HG02885 (cell line): ENCODE measurements around the gene ANO10.
"Not testable (repeated sequence)": the region's sequence is repeated elsewhere in the genome, so short reads cannot be mapped to it uniquely, and the experiment has no call there.

Source experiments
- ATAC-seq: cut with Tn5 transposase; IDR thresholded peaks from one replicate; pipeline ENCODE4 v1.9.1; 2021; ENCODE audit warnings: mild to moderate bottlenecking; ENCODE audit not compliant: unreplicated experiment, poor library complexity

ANO10 gene

GRCh38 chr3:43629257-43629656 lies 7.4 kb upstream of the ANO10 start:
- ATAC-seq, result no peak

DNA sequence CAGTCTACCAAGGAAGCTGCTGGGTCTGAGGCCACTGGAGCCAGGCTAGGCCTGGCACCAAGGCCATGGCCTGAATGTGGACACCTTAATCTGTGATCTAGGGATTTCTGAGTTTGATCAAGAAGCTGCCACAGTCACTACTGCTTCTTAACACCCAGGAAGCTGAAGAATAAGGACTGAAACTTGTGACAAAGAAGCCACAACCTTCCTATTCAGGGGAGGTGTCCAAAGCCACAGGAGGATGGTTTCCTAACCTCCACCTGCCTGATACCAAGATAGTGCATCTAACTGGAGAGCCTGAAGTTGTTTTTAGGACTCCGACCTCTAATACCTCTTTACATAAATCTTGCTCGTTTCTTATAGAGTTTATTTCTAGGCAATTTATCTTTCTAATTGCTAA lies 5.5 kb upstream of the ANO10 start:
- no peak for ATAC-seq

DNA sequence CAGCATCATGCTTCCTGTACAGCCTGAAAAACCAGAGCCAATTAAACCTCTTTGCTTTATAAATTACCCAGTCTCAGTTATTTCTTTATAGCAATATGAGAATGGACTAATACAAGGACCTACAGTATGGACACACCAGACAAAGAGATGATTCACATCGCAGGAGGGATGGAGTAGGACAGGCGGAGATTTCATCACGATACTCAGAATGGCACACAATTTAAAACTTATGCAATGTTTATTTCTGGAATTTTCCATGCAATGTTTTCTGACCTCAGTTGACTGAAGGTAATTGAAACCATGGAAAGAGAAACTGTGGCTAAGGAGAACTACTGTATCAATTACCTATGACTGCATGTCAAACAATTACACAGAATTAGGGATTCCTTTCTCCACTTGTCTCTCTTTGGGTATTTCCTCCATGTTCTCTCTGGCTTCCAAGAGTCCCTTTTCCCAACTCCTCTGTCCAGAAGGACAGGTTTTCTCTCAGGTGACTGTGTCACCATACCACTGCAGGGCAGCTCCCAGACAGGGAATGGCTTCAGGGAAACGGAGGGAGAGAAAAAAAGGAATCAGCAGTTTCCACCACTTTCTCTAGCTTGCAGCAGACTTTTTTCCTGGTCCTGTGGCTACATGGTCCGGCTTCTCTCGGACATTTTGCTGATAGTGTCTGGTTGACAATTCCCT lies 3.0 kb upstream of the ANO10 start:
- ATAC-seq, result no peak

GRCh38 chr3:43620831-43621655 lies 768 bp downstream of the ANO10 start:
- ATAC-seq, result no peak

GRCh38 chr3:43619588-43619987 lies 2.2 kb downstream of the ANO10 start:
- no peak for ATAC-seq

DNA sequence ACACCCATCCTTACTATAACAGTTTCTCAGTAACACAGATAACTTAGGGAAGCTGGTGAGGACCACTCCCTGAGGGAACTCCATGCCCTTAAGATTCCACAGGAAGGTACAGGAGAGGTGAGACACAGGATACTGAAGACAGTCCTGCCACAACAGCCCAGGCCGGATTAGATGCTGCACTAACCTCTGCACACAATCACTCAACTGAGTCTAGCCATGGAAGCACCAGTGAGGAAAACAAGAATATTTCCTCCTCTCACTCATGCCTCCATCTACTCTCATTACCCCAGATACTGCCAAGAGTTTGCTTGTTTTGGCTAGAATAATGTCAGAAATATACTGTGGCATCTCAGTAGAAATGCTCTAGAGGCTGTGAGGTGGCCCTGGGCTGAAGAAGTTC lies 3.7 kb downstream of the ANO10 start:
- ATAC-seq, result no peak

DNA sequence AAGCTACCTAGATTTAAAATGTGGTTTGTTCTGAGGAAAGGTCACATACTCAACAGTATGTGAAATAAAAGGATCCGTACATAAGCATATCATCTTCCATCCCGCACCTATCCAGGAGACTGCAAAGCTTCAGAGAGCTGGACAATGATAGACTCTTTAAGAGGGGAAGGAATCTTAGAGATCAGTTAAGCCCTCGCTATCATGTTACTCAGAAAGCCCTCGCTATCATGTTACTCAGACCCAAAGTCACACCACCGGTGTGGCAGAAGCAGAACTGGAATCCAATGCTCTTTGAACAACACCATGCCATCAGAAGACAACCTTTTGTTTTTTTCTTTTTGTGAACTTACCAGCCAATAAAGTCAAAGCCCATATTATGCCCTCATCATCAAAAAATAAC lies 5.8 kb downstream of the ANO10 start:
- no peak for ATAC-seq

DNA sequence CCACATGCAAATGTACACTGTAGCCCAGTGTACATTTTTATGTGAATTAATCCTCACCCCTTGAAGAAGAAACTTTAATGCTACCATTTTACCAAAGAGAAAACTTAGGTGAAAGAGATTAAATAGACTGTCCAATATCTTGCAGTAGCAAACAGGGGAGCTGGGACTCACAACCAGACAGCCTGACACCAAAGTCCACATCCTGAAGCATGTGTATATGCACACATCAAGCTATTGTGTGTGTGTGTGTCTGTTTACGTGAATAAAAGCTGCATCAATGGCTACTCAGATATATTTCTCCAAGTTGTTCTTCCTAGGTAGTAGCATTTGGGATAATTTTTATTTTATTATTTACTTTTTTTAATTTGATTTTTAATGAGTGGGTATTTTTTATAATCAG lies 6.7 kb downstream of the ANO10 start:
- ATAC-seq, result no peak

GRCh38 chr3:43613976-43614375 lies 7.8 kb downstream of the ANO10 start:
- no peak for ATAC-seq

- ATAC-seq, result no peak
Observed at GRCh38 chr3:43612419-43612818, 9.4 kb downstream of the ANO10 start.

- no peak for ATAC-seq
Observed at GRCh38 chr3:43609406-43609805, 12.4 kb downstream of the ANO10 start.

GRCh38 chr3:43608751-43609150 lies 13.1 kb downstream of the ANO10 start:
- ATAC-seq, result no peak

DNA sequence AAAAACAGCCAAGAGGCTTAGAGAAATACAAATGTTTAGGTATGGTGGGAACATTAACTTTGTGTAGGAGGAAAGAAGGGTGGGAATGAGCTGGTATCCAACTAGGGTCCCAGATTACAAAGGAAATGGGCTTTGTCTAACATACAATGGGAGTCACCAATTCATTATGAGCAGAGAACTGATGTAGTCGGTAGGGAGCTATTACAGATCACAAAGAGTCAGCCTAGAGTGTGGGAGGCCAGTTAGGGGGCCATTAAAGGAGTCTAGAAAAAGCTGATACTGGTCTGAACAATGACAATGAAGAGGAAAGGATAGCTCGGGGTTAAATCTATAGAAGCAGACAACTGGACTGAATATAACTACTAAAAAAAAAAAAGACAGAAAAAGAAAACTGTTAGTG lies 15.5 kb downstream of the ANO10 start:
- ATAC-seq, result no peak

- ATAC-seq, result not testable (repeated sequence)
Observed at GRCh38 chr3:43599959-43600358, 21.9 kb downstream of the ANO10 start.

DNA sequence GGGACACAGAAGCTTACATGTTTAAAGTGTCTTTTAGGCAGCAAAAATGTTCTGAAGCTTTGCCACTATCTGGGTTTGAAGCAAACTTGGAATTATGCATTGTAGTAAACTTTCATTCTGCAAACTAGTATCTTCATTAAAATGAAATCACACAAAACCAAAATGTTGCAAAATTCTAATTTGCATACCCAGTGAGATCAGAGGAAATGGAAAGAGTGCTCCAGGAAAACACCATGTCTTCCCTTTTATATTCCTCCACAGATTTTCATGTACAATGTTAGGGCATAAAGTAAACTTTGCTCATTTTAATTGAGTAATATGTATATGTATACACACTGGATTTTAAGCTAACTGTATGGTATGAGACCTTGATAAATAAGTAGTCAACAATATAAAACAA lies 23.9 kb downstream of the ANO10 start:
- ATAC-seq, result no peak

DNA sequence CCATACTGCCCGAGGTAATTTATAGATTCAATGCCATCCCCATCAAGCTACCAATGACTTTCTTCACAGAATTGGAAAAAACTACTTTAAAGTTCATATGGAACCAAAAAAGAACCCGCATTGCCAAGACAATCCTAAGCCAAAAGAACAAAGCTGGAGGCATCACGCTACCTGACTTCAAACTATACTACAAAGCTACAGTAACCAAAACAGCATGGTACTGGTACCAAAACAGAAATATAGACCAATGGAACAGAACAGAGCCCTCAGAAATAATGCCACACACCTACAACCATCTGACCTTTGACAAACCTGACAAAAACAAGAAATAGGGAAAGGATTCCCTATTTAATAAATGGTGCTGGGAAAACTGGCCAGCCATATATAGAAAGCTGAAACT lies 25.6 kb downstream of the ANO10 start:
- ATAC-seq, result not testable (repeated sequence)

GRCh38 chr3:43595280-43595679 lies 26.5 kb downstream of the ANO10 start:
- ATAC-seq, result not testable (repeated sequence)

DNA sequence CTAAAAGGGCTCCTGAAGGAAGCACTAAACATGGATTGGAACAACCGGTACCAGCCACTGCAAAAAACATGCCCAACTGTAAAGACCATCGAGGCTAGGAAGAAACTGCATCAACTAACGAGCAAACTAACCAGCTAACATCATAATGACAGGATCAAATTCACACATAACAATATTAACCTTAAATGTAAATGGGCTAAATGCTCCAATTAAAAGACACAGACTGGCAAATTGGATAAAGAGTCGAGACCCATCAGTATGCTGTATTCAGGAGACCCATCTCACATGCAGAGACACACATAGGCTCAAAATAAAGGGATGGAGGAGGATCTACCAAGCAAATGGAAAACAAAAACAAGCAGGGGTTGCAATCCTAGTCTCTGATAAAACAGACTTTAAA lies 28.2 kb downstream of the ANO10 start:
- not testable (repeated sequence) for ATAC-seq

DNA sequence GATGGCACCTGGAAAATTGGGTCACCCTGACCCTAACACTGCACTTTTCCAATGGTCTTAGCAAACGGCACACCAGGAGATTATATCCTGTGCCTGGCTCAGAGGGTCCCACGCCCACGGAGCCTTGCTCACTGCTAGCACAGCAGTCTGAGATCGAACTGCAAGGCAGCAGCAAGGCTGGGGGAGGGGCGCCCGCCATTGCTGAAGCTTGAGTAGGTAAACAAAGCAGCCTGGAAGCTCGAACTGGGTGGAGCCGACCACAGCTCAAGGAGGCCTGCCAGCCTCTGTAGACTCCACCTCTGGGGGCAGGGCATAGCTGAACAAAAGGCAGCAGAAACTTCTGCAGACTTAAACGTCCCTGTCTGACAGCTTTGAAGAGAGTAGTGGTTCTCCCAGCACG lies 29.9 kb downstream of the ANO10 start:
- ATAC-seq, result not testable (repeated sequence)

DNA sequence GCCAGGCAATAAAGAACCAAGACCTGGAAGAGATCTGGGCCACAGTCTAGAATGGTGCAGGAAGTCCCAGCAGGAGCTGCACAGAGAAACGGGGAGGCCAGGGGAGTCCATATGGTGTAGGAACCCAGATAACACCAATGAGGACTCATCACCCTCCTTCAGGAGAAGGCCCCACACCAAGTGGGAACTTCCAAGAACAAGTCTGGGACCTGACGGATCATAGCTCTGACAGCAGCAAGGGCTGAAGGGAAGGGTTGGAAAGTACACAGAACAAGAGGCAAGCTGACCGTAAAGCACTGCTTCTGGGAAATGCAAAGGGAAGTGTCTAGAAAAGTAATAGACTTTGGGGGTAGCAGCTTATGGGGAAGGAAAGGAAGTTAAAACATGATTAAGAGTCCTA lies 34.5 kb downstream of the ANO10 start:
- no peak for ATAC-seq

- ATAC-seq, result no peak
Observed at GRCh38 chr3:43584043-43584826, 37.6 kb downstream of the ANO10 start.
